GM12878 (cell line): Measurements from ENCODE around the gene FNDC3B. TPM values are rescaled to one million over a fixed set of nuclear protein-coding genes. Genes with fewer than 3 reads are reported as not detected.

Experiments used
- BCLAF1 ChIP-seq: fragments of 450-650 bp; IDR thresholded peaks from 2 replicates; pipeline ENCODE4 v1.6.1; 2017; ENCODE audit warnings: antibody characterized with exemption, mild to moderate bottlenecking, moderate library complexity
- BMI1 ChIP-seq: fragments of 450-650 bp; IDR thresholded peaks from 2 replicates; pipeline ENCODE4 v1.6.1; 2016; ENCODE audit warnings: mild to moderate bottlenecking, moderate library complexity, borderline replicate concordance
- BRCA1 ChIP-seq: IDR thresholded peaks from 2 replicates; pipeline ENCODE4 v1.6.1; 2011; ENCODE audit warnings: low read depth, low read length, improper control_type of control experiment
- CBFB ChIP-seq: IDR thresholded peaks from 2 replicates; pipeline ENCODE4 v1.6.1; 2016; ENCODE audit warnings: antibody characterized with exemption, low read depth
- CBX5 ChIP-seq: sonication (generic); IDR thresholded peaks from 2 replicates; pipeline ENCODE4 v1.6.1; 2016; ENCODE audit warnings: low read depth, moderate library complexity, mild to moderate bottlenecking, inconsistent platforms
- CHD2 ChIP-seq: IDR thresholded peaks from 2 replicates; pipeline ENCODE4 v1.6.1; 2011; ENCODE audit warnings: low read depth, low read length, improper control_type of control experiment, borderline replicate concordance
- DPF2 ChIP-seq: fragments of 450-650 bp; IDR thresholded peaks from 2 replicates; pipeline ENCODE4 v1.6.1; 2017; ENCODE audit warnings: mild to moderate bottlenecking
- ESRRA ChIP-seq: IDR thresholded peaks from 2 replicates; pipeline ENCODE4 v1.6.1; 2012; ENCODE audit warnings: mild to moderate bottlenecking, low read length, improper control_type of control experiment
- EZH2 ChIP-seq: IDR thresholded peaks from 2 replicates; pipeline ENCODE4 v1.6.1; 2012; ENCODE audit warnings: low read depth, mild to moderate bottlenecking, control low read depth, inconsistent platforms, low read length, borderline replicate concordance; ENCODE audit not compliant: control insufficient read depth
- HCFC1 ChIP-seq: fragments of 150-350 bp; IDR thresholded peaks from 2 replicates; pipeline ENCODE4 v1.6.1; 2014; ENCODE audit warnings: low read length
- MYC ChIP-seq: IDR thresholded peaks from 2 replicates; pipeline ENCODE4 v1.6.1; 2011; ENCODE audit warnings: mild to moderate bottlenecking, low read length, moderate library complexity, inconsistent platforms; ENCODE audit not compliant: insufficient read depth, insufficient replicate concordance, insufficient read length, severe bottlenecking
- POLR2A ChIP-seq: IDR thresholded peaks from 2 replicates; pipeline ENCODE4 v1.6.1; 2011; ENCODE audit warnings: low read depth, mild to moderate bottlenecking, low read length
- POLR2AphosphoS5 ChIP-seq: IDR thresholded peaks from 2 replicates; pipeline ENCODE4 v1.6.1; 2011; ENCODE audit warnings: mild to moderate bottlenecking, low read length, inconsistent platforms
- RB1 ChIP-seq: fragments of 450-650 bp; formaldehyde crosslinking; IDR thresholded peaks from 2 replicates; pipeline ENCODE4 v1.6.1; 2017; ENCODE audit warnings: mild to moderate bottlenecking, borderline replicate concordance
- REST ChIP-seq: IDR thresholded peaks from 2 replicates; pipeline ENCODE4 v1.6.1; 2012; ENCODE audit warnings: mild to moderate bottlenecking, low read depth, low read length
- SREBF1 ChIP-seq: IDR thresholded peaks from 2 replicates; pipeline ENCODE4 v1.6.1; 2012; ENCODE audit warnings: mild to moderate bottlenecking, low read length
- USF1 ChIP-seq: IDR thresholded peaks from 2 replicates; pipeline ENCODE4 v1.6.1; 2011; ENCODE audit warnings: borderline replicate concordance, low read depth, mild to moderate bottlenecking, moderate library complexity, mixed read lengths, low read length; ENCODE audit not compliant: insufficient read depth; ENCODE audit errors: extremely low read length
- ZBTB4 ChIP-seq: fragments of 450-650 bp; formaldehyde crosslinking; IDR thresholded peaks from 2 replicates; pipeline ENCODE4 v1.4.0; 2022; ENCODE audit warnings: mild to moderate bottlenecking, moderate library complexity
- ZNF217 ChIP-seq: fragments of 450-650 bp; IDR thresholded peaks from 2 replicates; pipeline ENCODE4 v1.6.1; 2017; ENCODE audit warnings: antibody characterized with exemption, mild to moderate bottlenecking
- ZNF24 ChIP-seq: fragments of 450-650 bp; IDR thresholded peaks from 2 replicates; pipeline ENCODE4 v1.6.1; 2017; ENCODE audit warnings: antibody characterized with exemption, mild to moderate bottlenecking
- ZNF384 ChIP-seq: IDR thresholded peaks from 2 replicates; pipeline ENCODE4 v1.6.1; 2012; ENCODE audit warnings: low read depth, mild to moderate bottlenecking, low read length, improper control_type of control experiment, borderline replicate concordance
- ZSCAN29 ChIP-seq: fragments of 450-650 bp; IDR thresholded peaks from 2 replicates; pipeline ENCODE4 v1.6.1; 2017; ENCODE audit warnings: mild to moderate bottlenecking, moderate library complexity
- polyA plus RNA-seq, 11 experiments: library from polyadenylated mRNA; depleted of rRNA in 4 of 11; unstranded in 6 of 11; stranded (reverse) in 5 of 11; fragments of >200 nt; fragmentation: Nextera tagmentation in 4 of 11; fragmentation: Illumina TruSeq in 1 of 11; extraction: Ambion mirVana in 4 of 11; extraction: Trizol in 1 of 11; gene quantifications; 1 replicate in 1 of 11; 2 replicates in 10 of 11; pipeline versions ENCODE4 v1.2.1 to v1.2.3, GENCODE V29; 2011 to 2016; ENCODE audit warnings: inconsistent platforms in 2 of 11, missing spikeins in 2 of 11, low read depth in 1 of 11
- total RNA-seq, 4 experiments: library from RNA; depleted of rRNA in 3 of 4; stranded (reverse); fragments of >200 nt in 3 of 4; fragmentation: Illumina TruSeq in 1 of 4; extraction: Trizol in 1 of 4; gene quantifications; 2 replicates each; pipeline versions ENCODE4 v1.2.1 to v1.2.3, GENCODE V29; 2013 to 2021

The FNDC3B gene
- total and polyA plus RNA-seq, 10 of the 15 experiments (the other 5 are each of a cell fraction or from before 2014, with no cell fraction given), result 7.9 to 35.0 (median 18.5) TPM

GRCh38 chr3:172213200-172213599 is 173.8 kb downstream of the FNDC3B start (continued):
- TF ChIP-seq REST (no peak), MYC (no peak), CBFB (no peak), ZSCAN29 (no peak), ESRRA (no peak), BCLAF1 (no peak), ZNF384 (no peak), CHD2 (0 out of 2 replicates have a peak, but pooled peaks have one; percentile 32), ZNF217 (no peak), SREBF1 (no peak), POLR2AphosphoS5 (no peak), ZNF24 (no peak), BMI1 (no peak), BRCA1 (no peak), EZH2 (no peak), RB1 (no peak), USF1 (no peak), CBX5 (no peak), DPF2 (no peak), HCFC1 (no peak), POLR2A (no peak), ZBTB4 (CRISPR knock-in tag) (no peak)
